ENCODE data around the gene PAPSS1.
"Not testable (repeated sequence)": the region's sequence is repeated elsewhere in the genome, so short reads cannot be mapped to it uniquely, and the experiment has no call there.

The PAPSS1 gene

GRCh38 chr4:107685740-107686139 is 34.3 kb downstream of the PAPSS1 start:
- no peak for DNase-seq

GRCh38 chr4:107683873-107684272 is 36.2 kb downstream of the PAPSS1 start:
- DNase-seq = no peak

DNA sequence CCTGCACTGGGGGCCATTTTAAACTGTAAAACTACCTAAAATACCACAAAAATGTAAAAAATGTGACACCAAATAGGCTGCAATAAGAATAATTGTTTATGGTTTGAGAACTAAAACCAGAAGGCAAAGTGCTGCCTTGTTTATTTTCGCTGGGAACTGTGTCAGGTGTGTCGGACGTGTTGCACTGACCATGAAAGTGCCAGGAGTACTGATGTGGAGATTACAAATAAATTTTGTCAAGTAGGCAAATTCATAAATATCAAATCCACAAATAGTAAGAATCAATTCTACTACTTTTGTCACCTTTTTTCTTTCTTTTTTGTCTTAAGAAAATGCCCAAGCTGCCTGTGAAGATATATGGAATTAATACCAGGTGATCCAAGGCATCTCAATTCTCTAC is 37.7 kb downstream of the PAPSS1 start:
- DNase-seq = no peak

GRCh38 chr4:107669068-107669467 is 51.0 kb downstream of the PAPSS1 start:
- DNase-seq = no peak

DNA sequence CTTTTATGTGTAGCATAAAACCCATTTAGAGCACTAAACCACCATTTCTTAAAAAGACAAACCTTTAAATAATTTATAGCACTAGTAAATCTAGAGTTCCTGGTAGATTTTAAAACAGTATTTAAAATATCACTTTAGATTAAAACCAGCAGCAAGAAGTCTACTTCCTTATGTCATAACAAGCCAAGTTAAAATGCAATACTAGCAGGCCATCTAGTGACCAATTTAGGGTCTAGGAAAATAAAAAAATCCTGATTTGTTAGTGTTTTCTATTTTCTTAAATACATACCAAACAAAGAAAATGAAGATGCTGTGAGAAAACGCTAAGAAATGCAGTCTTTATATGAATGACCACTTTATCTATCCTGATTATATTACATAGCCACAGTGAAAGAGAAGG is 53.9 kb downstream of the PAPSS1 start:
- no peak for DNase-seq

DNA sequence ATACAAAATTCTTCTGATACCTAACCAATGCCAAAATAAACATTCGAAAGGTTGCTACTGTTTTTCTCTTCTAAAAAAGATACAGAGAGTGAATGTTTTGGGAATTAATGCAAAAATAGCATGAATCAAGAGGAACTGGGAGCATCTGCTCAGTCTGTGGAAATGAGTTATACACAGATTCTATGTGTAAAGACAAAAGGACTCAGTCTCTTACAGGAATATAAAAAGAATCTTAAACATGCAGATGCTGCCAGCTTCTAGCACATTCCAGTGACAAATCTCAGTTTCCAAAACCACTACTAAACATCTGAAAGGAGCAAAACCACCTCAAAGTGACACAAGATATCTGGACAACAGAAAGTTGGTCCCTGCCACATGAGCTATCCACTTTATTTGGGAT is 55.0 kb downstream of the PAPSS1 start:
- no peak for DNase-seq

- no peak for DNase-seq
Measured at GRCh38 chr4:107658400-107659336, 61.4 kb downstream of the PAPSS1 start.

DNA sequence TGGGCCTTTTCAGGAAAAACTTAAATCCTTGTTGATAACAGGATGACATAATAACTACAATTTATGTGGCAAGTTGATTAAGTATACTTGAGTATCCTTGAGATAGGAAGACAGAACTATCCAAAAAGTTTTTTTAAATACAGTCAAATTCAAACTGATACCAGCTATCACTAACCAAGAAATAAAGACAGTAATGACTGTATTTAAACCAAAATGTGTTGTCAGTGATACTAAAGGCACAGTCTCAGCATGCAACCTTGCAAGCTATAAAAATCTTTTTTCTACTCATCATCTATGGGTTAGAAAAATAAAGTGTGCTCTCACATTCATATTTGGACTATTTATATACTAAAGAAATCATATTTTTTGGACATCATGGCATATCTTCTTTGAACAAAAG is 64.7 kb downstream of the PAPSS1 start:
- DNase-seq = no peak

- DNase-seq = no peak
Measured at GRCh38 chr4:107654694-107655093, 65.3 kb downstream of the PAPSS1 start.

DNA sequence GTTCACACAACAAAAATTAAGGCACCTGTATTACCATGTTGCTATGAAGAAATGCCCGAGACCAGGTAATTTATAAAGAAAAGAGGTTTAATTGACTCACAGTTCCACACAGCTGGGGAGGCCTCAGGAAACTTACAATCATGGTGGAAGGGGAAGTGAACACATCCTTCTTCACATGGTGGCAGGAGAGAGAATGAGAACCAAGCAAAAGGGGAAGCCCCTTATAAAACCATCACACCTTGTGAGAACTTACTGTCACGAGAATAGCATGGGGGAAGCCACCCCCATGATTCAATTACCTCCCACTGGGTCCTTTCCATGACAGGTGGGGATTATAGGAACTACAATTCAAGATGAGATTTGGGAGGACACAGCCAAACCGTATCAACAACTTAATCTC is 68.6 kb downstream of the PAPSS1 start:
- not testable (repeated sequence) for DNase-seq

- DNase-seq = no peak
Measured at GRCh38 chr4:107650251-107650650, 69.8 kb downstream of the PAPSS1 start.

DNA sequence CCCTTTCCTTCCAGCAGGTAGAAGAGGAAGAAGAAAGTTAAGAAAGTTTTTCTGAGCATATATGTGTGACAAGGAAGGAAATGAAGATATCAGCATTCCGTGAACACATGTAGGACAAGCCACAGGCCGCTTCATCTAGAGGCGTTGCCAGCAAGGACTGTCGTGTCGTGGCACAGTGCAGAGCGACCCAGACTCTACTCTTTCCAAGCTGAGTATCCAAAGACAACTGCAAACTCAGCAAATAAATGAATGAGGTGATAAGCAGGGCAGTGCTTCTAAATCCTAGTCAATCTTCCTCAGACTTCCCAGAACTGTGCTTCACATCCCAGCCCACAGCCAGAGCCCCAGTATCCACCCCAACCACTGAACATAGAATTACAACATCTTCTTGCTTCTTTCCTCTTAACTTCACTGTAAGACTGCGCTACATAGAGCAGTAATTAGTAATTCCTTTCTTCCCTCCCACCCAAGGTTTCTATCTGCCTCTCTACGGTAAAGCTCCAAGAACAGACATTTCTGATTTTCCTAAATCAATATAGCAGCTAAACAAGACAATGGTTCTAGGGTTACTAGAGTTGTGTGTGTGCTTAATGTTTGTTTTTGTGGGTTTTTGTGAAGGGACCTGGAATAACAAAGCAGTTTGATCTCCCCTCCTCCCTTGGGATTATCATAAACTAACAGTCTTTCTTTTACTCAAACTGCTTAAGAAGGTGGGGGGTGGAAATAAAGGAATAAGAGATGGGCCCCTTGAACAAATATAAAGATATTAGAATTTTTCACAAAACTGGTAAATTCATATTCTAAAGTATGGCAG is 71.6 kb downstream of the PAPSS1 start:
- no peak for DNase-seq

DNA sequence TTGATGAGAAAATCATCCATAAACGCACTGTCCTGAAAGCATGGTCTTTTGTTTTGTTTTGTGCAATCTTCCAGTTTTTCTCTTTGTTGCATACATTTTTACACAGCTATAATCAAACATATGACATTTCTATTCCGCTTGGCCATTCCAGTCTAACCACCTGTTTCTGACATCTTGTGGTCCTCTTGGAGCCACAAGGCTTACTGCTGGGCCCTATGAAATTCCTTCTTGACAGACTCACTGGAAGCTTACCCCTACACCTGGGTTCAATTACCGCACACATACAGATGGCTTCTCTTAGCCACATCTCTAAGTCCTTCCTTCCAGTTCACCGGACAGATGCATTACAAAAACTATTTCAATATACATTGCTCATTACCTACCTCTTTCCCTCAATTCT is 72.4 kb downstream of the PAPSS1 start:
- DNase-seq = no peak

DNA sequence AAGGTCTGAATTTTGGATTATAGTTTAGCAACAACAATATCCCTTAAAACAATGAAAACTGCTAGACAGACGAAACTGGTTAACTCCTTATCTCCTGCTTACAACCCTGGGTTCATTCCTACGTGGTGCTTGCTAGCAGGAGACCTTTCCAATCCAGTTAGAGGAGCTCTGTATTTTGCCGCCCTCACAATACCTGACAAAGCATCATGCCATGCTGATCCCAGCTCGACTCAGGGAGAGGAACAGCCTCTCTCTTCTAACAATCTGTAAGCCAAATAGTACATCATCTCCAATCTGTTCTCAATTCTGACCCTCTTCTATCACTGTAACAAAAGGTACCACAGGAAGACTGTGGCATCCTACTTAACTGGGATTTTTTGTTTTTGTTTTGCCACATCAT is 74.4 kb downstream of the PAPSS1 start:
- no peak for DNase-seq

- no peak for DNase-seq
Measured at GRCh38 chr4:107643021-107643420, 77.0 kb downstream of the PAPSS1 start.

DNA sequence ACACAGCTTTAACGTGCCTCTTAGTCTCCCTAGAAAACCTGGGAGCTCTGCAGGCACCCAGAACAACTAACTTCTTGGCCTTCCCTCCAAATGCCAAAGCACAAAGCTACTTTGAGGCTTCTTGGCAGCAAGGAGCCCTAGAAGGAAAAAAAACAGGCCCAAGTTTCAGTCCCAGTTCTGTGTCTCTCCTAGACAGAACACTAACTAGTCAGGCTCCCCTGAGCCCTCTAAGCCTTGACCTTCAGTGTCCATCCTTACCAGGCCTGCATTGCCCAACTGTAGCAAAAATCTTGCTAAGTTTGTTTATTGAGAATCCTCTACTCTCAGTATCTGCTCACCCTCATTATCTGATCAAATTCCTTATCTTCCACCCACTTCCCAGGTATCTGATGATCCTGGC is 79.2 kb downstream of the PAPSS1 start:
- DNase-seq = no peak

GRCh38 chr4:107640197-107640596 is 79.8 kb downstream of the PAPSS1 start:
- no peak for DNase-seq

DNA sequence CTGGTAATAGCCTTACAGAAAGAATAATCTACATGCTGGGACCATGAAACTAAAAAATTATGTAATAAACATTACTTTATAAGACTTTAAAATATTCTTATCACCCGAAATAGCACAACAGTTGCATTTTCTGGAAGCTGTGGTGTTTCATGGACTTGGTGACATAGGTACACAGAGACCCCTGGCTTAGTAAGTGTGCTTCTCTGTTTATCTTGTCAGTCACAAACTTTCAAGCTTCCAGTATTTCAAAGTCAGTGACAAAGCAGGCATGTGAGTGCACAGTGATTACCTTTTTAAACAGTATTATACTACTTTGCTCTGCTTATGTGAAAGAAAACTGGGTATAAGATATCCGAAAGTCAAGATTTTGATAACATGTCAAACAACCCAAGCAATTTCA is 84.3 kb downstream of the PAPSS1 start:
- DNase-seq = no peak

GRCh38 chr4:107631560-107631959 is 88.5 kb downstream of the PAPSS1 start:
- DNase-seq = no peak

DNA sequence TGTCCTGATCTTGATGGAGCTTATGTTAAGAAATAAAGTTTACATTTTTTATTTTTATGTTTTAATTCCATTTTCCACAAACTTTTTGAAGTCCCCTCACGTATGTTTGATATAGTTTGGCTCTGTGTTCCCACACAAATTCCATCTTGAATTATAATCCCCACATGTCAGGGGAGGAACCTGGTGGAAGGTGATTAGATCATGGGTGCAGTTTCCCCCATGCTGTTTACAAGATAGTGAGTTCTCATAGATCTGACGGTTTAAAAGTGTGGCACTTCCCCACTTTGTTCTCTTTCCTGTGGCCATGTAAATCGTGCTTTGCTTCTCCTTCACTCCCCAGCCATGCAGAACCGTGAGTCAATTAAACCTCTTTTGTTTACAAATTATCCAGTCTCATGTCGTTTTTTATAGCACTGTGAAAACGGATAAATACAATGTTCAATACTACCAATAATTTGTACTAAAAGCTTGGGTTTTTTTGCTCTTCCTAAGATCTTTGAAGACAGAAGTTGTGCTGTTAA is 89.8 kb downstream of the PAPSS1 start:
- DNase-seq = no peak

DNA sequence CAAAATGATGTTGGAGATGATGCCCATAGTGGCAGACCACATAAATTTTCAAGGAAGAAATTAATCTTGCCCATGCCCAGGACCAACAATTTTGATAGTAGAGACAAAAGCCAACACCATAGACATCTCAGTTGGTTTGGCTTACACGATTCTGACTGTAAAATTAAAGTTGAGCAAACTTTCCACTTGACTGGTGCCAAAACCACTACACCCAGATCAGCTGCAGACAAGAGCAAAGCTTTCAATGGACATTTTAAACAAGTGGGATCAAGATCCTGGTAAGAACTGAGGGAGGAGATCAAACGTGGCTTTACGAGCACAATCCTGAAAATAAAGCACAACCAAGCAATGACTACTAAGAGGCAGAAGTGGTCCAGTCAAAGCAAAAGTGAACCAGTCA is 90.7 kb downstream of the PAPSS1 start:
- no peak for DNase-seq

DNA sequence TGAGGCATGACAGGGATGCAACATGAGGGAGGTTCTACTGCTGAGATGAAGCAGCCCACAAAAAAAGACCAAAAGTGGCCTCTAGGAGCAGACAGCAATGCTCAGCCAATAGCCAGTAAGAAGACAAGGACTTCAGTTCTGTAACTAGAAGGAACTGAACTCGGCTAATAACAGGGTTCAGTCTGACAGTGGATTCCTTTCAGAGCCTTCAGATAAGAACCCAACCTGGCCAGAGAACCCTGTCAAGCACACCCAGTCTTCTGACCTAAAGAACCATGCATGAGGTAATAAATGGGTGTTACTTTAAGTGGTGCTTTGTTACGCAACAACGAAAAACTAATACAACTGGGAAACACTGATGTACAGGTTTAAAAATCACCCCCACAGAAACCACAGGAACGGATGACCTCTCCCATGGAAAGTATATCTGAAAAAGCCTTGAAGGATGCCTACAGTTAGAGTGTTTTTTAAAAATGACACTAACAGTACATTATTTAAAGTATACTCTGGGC is 94.6 kb downstream of the PAPSS1 start:
- DNase-seq = no peak

DNA sequence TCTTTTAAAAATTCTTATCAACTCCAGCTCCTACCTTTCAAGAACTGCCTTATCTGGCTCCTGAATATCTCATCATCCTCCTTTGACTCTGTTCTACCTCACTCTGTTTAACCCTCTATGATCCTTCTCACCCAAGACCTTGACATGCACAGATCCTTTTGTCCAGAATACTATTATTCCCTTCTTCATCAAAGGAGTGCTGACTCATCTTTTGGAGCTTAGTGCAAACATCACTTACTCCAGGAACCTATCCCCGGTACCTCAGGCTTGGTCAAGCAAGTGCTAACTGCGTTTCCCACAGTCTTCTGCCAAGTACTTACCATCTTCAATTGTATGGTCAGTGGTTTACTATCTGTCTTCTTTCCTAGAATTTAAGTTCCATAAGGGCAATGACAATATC is 96.0 kb downstream of the PAPSS1 start:
- DNase-seq = no peak

GRCh38 chr4:107622006-107622405 is 98.0 kb downstream of the PAPSS1 start:
- DNase-seq = no peak

All from activated T-cell treated with anti-CD3 and anti-CD28 coated beads, Interleukin-2, amount 50 U/mL, for 1 hour (primary cell).